Brain microvascular endothelial cell (primary cell): Measurements from ENCODE around the gene OR2L3.

Source experiments
- DNase-seq: peaks from one replicate; pipeline ENCODE4 v3.0.0-alpha.2; 2020
- H3K27ac ChIP-seq: fragments of 250-450 bp; sonication (Bioruptor Pico); 2 replicates; pipeline ENCODE4 v1.5.1; 2020; ENCODE audit warnings: mild to moderate bottlenecking, moderate library complexity
- H3K27me3 ChIP-seq: fragments of 250-450 bp; sonication (Bioruptor Pico); replicated peaks from 2 replicates; pipeline ENCODE4 v1.5.1; 2020; ENCODE audit warnings: mild to moderate bottlenecking
- H3K36me3 ChIP-seq: fragments of 250-450 bp; sonication (Bioruptor Pico); replicated peaks from 2 replicates; pipeline ENCODE4 v1.5.1; 2020; ENCODE audit warnings: mild to moderate bottlenecking
- H3K4me3 ChIP-seq: 2 replicates; pipeline ENCODE4 v1.5.1; 2011; ENCODE audit warnings: low read depth, mild to moderate bottlenecking, control low read depth, low read length, moderate library complexity
- CTCF ChIP-seq: IDR thresholded peaks from 2 replicates; pipeline ENCODE4 v1.5.1; 2011; ENCODE audit warnings: low read depth, mild to moderate bottlenecking, moderate library complexity, low read length, control low read depth, inconsistent platforms; ENCODE audit errors: missing control alignments
- in situ Hi-C: cut with HindIII; loops from 2 replicates; pipeline ENCODE4 v1.10.0; 2017; ENCODE audit warnings: low sequenced_read_pairs, low pct_ligation_motif_present

Gene OR2L3

DNA sequence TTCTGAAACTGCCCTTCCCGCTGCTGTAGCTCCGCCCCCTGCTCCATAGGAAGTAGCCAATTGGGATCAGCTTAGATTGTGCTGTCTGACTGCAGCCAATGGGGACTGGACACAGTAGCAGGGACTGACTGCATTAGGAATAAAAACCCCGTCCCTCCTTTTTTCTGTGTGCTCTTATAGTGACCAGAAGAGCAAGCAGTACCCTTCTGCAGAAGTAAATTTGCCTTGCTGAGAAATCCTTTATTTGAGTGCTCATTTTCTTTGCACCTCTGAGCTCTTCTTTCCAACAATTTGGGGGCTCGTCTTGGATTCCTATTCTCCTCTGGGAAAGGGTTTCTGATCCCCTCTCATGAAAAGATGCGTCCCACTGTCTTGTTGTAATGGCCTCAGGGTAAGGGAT lies 64.5 kb downstream of the OR2L3 start:
- TF ChIP-seq CTCF: no peak
- in situ Hi-C loops: no loop called here
- Histone ChIP-seq H3K27ac (no peak overlapping the region), H3K4me3 (no peak overlapping the region), H3K36me3 (no peaks in the 10 kb centered on the region), H3K27me3 (no peaks in the 10 kb centered on the region)
- DNase-seq: no peak
